Sigmoid colon (tissue), 4 donors: Measurements from ENCODE around the gene ANO3.

ENCODE experiments used
- CTCF ChIP-seq, 4 experiments: fragments of 450-650 bp in 3 of 4; fragments of 200-600 bp in 1 of 4; IDR thresholded peaks; one replicate each; pipeline ENCODE4 v1.5.1; 2016 to 2019; ENCODE audit warnings: antibody characterized with exemption in 4 of 4, mild to moderate bottlenecking in 3 of 4, moderate library complexity in 2 of 4
- POLR2A ChIP-seq, 2 donors: fragments of 450-650 bp; IDR thresholded peaks; one replicate each; pipeline ENCODE4 v1.6.1; 2016; ENCODE audit warnings: antibody characterized with exemption in 2 of 2, mild to moderate bottlenecking in 2 of 2, moderate library complexity in 2 of 2
- POLR2AphosphoS5 ChIP-seq, 4 donors: sonication (generic); formaldehyde crosslinking; IDR thresholded peaks; one replicate each; pipeline ENCODE4 v1.6.1; 2017; ENCODE audit warnings: antibody characterized with exemption in 4 of 4

GRCh38 chr11:26519469-26519868 is 187.5 kb downstream of the ANO3 start:
- TF ChIP-seq CTCF (IDR thresholded peaks at IDR 0.05) (no peak), POLR2A (IDR thresholded peaks at IDR 0.05) (no peak), POLR2AphosphoS5 (IDR thresholded peaks at IDR 0.05) (no peak)
